ENCODE data around the gene GRB10.
A peak's percentile ranks its signal among the peaks of the same experiment; 100 is the strongest.

The GRB10 gene

DNA sequence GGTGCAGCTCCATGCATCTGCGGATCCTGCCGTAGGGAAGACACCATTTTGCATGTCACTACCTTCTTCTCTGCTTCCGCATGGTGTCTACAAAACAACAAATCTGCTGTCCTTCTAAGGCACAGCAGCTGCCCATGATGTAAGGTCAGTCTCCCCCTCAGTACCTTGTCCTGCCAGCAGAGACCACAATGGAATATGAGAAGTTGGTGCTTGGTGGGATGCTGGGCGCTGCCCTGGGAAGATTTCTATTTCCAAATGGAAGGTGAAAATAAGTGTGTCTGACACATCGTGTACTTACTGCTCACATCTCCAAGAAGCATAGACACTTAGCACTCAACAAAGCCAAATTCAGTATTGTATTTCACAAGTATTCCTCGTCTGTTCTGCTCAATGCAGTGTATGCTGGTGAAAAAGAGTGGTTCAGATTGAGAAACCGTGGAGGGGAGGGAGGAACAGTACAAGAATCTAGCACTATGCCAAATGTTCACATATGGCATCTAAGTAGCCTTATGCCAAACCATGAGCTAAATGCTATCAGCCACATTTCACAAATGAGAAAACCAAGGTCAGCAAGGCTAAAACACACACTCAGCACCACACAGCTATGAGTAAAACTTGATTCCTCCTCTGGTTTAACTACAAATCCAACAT lies 95.0 kb downstream of the GRB10 start:
- DNase-seq, result no peak

DNA sequence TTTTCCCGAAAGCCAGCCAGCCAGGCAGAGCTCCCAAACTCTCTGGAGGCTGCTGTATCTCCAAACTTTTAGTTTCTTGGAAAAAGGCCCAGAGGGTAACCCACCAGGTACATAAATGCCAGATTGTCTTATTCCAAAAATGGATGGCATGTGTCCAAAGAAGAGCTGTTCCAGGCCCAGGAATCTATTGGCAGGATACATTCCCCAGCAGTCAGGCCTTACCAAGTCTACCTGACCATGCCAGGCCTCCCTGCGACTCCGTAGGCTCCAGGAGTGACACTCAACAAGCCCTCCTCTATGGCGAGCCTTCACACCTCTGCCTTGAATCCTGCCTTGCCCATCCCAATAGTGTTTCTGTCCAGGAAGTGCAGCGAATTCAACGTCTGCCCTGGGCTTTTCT lies 95.6 kb downstream of the GRB10 start:
- no peak for DNase-seq

DNA sequence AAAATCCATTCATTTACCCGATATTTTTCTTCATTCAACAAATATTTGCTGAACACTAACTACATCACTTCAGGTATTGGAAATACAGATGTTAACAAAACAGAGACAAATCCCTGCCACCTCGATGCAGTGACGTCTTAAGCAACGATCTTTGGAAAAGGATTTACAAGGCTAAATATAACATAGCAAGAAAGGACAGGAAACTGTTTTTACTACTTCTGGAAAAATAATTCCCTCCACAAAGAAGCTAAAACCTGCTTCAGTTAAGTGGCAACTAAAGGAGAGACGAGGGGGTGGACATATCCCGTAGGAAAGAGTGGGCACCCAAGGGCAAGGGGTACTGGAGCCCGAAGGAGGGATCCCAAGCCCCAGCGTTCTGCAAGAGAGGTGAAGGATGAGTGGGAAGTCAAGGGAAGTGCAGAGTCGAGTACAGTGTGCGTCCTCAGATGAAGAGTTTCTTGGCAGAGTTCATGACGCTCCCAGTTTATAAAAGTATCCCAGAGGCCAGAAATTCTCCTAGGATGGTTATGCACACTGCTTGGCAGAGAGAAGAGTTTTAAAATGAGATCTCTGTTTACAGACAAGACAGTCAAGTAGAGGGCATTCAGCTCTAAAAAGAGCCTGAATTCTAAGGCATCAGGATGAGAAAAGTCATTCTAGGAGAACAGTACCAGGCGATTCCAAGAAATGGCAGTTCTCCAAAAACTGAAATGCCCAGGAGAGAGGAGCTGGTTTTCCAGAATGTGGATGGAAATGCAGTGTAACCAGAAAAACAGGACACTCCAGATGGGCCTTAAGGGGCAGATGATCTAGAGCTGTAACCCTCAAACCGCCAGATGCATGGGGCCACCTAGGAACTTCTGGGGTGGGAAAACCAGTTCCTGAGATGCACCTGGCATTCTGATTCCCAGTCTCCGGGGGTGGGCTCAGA lies 97.3 kb downstream of the GRB10 start:
- DNase-seq, result peak; percentile 50

DNA sequence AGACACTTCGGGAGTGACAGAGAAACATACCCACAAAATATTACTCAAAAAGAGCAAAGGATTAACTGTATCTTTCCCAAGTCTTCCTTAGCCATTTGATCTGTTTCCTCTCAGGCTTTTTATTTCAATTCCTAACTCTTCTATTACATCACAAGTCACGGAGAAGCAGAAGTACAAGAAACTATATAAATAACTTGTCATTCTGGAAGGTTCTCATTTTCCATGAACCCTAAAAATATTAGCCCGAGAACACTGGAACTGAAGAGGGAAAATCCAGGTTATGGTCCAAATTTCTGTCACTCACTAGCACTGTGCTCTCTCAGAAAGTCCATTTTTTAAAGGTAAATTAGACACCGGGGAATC lies 98.0 kb downstream of the GRB10 start:
- DNase-seq, result no peak

DNA sequence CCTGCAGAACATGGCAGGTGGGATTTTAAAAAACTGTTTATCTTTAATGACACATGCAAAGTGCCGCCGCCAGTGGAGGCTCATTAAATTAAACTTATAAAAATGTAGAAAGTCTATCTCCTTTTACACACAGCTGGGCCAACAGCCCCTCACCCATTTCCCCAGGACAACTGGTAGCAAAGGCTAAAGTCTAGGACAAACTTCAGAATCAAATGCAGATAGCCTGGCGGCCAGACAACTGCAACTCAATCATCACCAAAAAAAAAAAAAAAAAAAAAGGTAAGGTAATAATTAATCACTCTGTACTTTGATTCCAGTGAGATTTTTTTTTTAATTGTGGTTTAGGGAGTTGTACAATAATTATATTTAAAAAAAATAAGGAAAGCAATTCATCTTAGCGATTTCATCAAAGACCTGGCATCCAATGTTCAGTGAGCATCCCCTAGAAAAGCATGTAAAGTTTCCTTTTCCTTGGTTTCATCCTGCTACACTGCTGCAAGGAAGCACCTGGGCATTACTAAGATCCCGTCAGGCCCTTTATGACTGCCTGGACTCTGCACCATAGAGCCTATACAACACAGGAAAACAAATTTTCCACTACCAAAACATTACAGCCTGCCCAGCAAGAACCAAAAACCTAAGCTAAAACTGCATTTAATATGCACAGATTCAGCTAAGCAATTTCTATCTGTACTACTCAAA lies 98.5 kb downstream of the GRB10 start:
- DNase-seq, result no peak

DNA sequence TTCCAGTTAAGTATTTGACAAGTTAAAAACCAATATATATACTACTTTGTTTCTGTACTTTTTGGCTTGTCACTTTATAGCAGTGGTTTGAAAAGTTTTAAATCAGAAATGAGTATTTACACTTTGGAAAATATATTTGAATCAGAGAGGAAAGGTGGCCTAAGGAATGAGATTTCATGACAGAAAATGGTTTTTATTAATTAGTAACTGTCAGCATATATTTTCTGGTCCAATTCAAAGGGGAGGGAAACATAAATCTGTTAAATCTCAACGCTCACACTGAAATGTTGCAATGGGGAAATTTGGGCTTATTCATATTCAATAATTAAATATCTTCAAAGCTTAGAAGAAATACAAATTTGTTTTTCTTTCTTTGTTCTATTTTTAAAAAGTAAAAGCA lies 100.1 kb downstream of the GRB10 start:
- no peak for DNase-seq

DNA sequence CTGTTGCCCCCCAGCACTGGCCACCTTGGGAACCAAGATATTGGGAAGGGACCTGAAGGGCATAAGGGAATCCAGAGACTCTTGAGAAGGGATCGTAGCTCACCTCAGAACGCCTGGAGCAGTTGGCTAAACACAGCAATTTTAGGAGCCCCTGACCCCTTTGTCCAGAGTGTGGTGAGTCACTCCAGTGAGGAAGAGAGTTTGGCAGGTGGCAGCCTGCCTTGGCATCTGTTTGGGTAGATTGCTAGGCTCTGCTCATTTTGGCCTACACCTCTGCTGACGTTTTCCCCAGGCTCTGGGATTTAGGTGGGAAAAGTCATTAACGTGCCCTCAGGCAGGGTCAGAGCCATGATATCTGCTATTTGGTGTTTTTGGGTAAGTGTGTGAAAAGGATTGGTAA lies 100.6 kb downstream of the GRB10 start:
- DNase-seq, result no peak

DNA sequence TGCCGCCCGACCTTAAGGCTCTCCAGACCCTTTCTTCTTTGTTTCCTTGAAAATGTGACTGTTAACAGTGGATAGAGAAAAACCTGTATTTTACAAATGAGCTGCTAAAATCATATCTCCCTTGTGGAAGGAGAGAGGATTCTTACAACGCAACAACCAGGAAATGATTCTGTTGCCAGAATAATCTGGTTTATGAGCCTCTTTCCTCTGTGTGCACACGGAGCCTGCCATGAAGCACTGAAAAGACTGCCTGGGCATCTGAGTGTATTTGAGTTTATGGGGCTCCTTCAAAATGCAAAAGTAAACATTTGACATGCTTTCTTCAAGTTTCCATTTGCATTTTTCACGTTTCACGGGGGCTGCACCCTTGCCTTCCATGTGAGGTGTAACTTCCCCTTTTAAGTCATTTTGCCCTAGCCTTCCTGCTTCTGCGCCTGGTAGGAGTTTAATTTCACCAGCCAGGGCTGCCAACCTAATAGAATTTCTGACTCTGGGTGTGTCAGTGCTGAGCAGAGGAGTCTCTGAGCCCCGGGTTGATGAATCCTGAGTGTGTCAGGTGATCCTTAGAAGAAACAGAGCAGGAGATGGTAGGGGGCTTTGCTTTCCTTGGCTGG lies 101.2 kb downstream of the GRB10 start:
- DNase-seq, result no peak

DNA sequence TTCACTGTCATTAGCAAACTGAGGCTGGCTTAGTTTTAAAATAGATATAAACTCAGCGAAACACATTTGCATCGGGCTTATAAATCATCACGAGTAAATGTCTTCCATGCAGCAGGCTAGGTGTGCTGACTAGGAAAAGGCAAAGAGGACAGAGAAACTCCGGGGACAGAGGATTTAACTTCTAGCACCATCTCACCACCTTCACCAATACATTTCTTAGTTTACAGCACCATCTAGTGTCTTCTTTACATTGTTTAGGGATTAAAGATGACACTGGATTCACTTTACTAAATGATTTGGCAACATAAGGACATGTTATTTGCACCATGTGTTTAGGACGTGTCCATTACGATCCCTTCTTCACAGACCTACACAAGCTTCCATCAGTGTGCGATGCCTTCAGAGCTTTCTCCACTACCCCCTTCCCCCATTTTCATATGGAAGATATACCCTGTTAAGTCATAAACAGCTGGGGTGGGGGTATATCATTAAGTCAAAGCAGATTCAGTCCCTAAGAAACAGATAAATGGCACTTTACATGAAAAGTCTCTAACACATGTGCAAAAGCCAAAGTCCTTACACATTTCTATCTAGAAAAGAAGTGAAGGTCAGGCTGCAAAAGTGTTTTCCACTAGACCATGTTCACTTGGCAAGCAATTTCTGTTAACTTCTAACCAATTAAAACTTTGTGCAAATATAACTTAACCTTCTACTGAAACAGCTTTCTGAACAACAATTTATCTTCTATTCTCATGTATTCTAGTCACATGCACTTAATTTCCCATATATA lies 103.3 kb downstream of the GRB10 start:
- DNase-seq, result no peak

DNA sequence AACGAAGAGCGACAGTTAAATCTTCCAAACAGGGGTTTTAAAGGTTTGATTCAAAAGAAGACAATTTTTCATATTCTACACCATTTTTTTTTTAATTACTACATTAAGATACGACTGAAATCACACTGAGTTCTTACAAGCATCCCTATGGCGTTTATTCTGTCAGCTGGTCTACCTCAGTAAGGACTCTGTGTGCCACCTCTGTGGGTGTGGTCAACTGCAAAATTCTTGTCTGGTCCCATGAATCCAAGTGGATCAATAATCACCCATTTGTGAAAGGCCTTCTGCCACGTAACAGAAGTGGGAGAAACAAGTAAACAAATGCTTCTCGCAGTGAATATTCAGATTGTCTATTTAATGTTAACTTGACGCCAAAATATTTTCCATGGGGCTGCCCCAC lies 104.1 kb downstream of the GRB10 start:
- no peak for DNase-seq

DNA sequence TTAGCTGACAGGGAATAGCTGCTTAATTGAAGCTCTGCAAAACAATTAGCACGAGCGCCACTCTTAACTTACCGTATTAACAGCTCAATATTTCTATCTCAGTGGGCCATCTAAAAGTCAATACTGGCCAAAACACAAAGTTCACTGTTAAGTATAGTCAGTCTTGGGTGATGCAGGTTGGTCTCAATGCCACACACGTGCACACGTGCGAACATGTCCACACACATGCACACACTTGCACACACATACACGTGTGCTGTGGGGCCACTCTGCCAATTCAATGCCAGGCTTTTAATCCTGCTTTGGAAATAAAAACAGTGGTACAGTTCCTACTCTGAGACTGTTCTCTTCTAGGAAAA lies 105.1 kb downstream of the GRB10 start:
- no peak for DNase-seq

DNA sequence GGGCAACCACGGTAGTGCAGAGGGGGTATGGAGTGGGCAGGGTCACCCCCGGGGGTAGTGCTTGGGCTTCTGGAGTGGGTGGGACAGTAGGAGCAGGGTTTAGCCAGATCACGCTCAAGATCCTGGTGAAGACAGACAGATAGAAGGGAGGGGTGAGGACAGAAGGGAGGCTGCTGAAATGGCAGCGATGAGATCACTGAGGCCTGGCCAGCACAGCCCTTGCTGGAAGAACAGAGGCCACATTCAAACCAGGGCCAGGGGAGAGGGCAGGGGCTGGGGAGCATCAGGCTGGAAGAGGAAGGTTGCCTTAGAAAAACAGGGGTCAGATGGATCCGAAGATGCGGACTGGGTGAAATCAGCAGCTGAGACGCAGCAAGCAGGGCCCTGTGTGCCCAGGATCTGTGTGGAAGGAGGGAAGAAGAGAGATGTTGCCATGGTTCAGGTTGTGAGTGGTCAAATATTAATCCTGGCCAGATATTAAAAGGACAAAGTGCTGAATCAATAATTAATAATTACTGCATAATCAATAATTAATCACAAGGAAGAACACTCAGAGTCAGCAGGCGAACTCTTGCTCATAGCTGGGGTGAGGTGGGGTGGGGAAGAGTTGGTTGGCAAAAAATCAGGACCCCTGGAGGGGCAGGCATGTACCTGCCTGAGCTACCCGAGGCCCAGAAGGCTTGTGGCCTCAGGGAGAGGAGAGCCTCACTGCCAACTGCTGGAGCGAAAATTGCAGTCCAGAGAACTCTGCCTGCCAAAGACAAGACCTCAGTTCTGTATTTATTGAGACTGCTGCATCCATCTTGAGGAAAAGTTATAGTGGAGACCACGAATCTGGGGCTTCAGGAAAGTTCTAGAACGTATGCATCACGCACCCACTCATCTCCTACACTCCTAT lies 105.7 kb downstream of the GRB10 start:
- DNase-seq, result no peak

DNA sequence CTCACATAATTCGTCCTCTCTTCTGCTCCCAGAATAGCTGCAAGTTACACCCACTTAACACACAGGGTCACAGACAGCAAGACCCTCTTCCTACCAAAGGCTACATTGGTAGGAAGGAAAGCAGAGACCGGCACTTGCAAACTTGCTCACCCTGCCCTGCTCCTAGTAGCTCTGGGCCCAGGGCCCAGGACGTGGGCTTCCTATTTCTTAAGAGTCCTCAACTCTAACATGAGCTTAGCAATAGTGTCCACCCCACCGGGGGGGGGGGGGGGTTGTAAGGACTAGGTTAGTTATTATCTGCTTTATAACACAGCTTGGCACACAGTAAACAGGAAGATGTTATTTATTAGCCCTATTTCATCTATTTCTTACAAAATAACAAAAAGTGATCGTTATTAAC lies 106.6 kb downstream of the GRB10 start:
- no peak for DNase-seq

DNA sequence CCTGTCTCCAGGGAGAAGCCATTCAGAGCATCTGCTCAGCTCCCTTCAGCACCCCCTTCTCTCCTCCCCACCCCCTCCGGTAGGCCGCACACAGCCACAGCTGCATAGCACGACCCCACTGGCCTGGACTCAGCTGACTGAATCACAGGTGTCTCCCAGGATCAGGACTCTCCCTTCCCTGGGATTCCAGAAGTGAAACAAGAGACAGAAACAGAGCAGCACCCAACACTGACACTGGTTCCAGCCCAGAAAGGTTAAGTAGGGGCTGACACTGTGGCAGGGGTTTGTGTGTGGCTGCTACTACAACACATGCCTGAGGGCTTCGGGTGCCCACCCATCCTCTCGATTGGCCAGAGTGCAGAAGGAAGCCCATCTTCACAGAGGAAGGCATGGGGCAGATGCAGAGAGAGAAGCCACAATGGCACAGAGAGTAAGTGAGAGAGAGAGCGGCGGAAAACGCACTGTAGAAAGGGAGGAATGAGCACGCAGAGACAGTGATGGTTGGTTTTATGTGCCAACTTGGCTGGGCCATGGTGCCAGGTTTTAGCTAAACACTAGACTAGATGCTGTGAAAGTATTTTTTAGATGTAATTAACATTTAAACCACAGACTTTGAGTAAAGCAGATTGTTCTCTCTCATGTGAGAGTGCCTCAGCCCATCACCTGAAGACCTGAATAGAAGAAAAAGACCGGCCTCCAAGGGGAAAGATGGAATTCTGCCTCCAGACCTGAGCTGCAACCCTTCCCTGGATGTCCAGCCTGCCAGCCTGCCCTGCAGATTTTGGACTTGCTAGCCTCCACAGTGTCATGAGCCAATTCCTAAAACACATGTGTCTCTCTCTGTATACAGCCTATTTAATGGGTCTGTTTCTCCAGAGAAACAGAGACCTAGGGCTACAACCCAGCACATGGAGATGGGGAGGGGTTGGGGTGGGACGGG lies 107.5 kb downstream of the GRB10 start:
- no peak for DNase-seq

DNA sequence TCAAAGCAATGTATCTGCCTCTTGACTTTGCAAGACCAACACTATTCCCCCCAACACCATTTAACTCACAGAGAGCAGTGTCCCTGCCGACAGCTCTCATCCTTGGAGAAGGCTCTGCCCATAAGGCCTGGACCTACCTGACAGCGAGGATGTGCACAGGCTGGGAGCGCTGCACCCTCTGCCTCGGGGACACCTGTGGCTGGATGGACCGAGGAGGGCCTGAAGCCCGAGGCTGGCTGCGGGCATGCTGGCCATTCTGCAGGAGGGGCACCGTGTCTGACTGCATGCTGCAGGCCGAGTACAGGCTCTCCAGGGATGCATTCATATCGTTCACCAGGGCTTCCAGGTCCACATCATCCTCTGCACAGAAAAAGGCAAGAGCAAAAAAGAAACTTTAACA lies 108.4 kb downstream of the GRB10 start:
- no peak for DNase-seq

DNA sequence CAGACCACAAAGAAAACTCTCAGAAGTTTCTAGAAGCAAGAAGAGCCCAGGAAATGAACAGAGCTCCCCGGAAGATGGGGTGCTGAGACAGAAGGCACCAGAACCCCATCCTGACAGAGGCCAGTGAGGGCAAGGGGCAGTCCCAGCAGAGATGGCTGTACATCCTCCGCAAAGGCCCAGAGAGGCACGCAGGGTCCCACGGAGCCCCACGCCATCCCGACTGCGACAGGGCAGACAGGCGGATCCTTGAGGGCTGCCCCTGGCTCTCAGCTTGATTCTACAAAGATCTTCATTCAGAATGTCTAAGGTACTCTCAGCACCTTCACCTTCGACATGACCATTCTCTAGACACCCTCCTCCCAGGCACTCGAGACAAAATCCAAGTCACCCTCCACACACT lies 109.6 kb downstream of the GRB10 start:
- no peak for DNase-seq

DNA sequence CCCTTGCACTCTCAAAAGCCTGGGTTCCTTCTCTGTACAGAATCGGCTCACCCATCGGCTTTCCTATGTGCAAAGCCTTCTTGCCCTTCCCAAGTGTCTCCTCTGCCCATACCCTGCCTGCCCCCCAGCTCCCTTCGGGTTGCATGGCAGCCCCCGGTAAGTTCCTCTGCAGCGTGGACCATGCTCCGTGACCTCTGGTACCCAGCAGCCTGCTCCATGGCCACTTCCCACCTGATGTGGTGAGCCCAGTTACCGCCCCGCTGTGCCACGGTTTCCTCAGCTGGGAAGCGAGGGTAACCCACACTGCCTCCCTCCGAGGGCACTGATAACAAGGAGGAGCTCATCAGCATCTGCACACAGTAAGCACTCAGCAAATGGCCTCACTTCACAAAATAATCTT lies 110.7 kb downstream of the GRB10 start:
- DNase-seq, result no peak

DNA sequence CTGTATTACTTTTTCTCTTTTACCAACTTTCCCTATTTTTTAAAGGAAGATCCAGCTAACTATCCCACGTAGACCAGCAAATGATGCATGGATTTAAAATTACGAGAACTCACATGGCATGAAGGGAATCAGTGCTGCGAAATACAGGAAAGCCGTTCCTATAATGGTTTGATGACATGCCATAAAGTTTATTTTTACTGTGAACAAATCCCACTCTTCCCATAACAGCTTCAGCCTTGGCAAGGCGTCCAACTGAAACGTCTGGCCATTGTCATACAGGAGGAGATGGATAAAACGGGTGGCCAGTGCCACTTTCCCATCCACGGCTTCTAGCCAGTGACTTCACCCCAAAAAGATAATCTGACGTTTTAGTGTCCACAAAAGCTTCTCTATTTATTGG lies 111.3 kb downstream of the GRB10 start:
- no peak for DNase-seq

DNA sequence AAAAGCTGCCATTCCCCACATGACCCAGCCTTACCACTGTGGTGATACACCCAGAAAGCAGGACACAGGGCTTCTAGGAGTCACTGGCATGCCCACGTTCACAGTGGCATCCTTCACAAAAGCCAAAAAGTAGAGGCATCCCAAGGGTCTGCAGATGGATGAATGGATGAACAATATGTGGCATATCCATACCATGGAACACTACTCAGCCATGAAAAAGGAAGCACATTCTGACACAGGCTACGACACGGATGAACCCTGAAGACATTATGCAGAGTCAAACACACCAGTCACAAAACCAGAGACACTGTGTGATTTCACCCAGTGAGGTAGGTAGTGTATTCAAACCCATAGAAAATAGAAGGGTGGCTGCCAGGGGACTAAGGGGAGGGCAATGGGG lies 112.8 kb downstream of the GRB10 start:
- DNase-seq, result no peak

DNA sequence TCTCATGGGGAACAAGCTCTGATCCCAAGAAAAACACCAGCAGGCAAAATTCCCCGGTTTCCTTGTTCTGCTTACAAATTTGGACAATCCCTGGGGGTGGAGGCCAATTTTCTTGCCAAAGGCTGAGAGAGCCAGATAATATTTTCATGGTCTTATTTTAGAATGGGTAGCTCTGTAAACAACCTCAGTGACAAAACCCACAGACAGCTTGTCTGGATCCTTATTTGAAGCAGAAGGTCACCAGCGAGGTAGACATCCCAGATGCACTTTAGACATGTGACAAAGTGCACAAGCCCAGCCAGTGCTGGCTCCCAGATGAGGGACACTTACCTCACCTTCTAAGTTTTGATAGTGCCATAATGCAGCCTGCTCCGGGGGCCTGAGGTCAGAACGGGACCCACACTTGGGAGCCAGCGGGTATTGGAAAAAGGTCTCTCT lies 114.9 kb downstream of the GRB10 start:
- no peak for DNase-seq
